H9 (cell line): Measurements from ENCODE around the gene CNGB1. TPM values are rescaled to one million over a fixed set of nuclear protein-coding genes. Genes with fewer than 3 reads are reported as not detected.

Experiments
- DNase-seq: peaks from one replicate; pipeline ENCODE4 v3.0.0-alpha.2; 2017
- H2AFZ ChIP-seq: one replicate; pipeline ENCODE4 v1.6.1; 2013; ENCODE audit warnings: mild to moderate bottlenecking, low read length, control low read depth, moderate library complexity
- H2AK5ac ChIP-seq: 2 replicates; pipeline ENCODE4 v1.6.1; 2013; ENCODE audit warnings: low read length, control low read depth, mixed read lengths; ENCODE audit not compliant: insufficient read length
- H2BK120ac ChIP-seq: one replicate; pipeline ENCODE4 v1.6.1; 2013; ENCODE audit warnings: low read depth, mild to moderate bottlenecking, low read length, control low read depth, inconsistent platforms; ENCODE audit not compliant: poor library complexity, severe bottlenecking
- H2BK12ac ChIP-seq: 2 replicates; pipeline ENCODE4 v1.6.1; 2013; ENCODE audit warnings: low read length, control low read depth, mixed read lengths, low read depth; ENCODE audit not compliant: insufficient read length
- H2BK15ac ChIP-seq: 2 replicates; pipeline ENCODE4 v1.6.1; 2013; ENCODE audit warnings: low read depth, low read length, control low read depth
- H2BK20ac ChIP-seq: one replicate; pipeline ENCODE4 v1.6.1; 2013; ENCODE audit warnings: low read depth, mild to moderate bottlenecking, low read length, control low read depth, inconsistent platforms; ENCODE audit not compliant: poor library complexity, severe bottlenecking
- H2BK5ac ChIP-seq: 2 replicates; pipeline ENCODE4 v1.6.1; 2013; ENCODE audit warnings: low read length, control low read depth, mixed read lengths; ENCODE audit not compliant: insufficient read length
- H3K14ac ChIP-seq: 2 replicates; pipeline ENCODE4 v1.6.1; 2013; ENCODE audit warnings: low read length, control low read depth; ENCODE audit not compliant: insufficient read depth
- H3K18ac ChIP-seq: 2 replicates; pipeline ENCODE4 v1.6.1; 2013; ENCODE audit warnings: low read depth, mild to moderate bottlenecking, mixed read lengths, low read length, control low read depth; ENCODE audit not compliant: insufficient read length
- H3K23ac ChIP-seq: 2 replicates; pipeline ENCODE4 v1.6.1; 2013; ENCODE audit warnings: low read length, control low read depth, mixed read lengths, low read depth; ENCODE audit not compliant: insufficient read length
- H3K23me2 ChIP-seq: 2 replicates; pipeline ENCODE4 v1.6.1; 2013; ENCODE audit warnings: low read depth, mild to moderate bottlenecking, mixed read lengths, low read length, control low read depth; ENCODE audit not compliant: insufficient read length, poor library complexity, severe bottlenecking
- H3K27ac ChIP-seq: 2 replicates; pipeline ENCODE4 v1.5.1; 2013; ENCODE audit warnings: low read length, control low read depth, mixed read lengths, low read depth; ENCODE audit not compliant: insufficient read length
- H3K27me3 ChIP-seq: 2 replicates; pipeline ENCODE4 v1.6.1; 2013; ENCODE audit warnings: low read length, control low read depth, inconsistent platforms; ENCODE audit not compliant: insufficient read depth
- H3K4ac ChIP-seq: 2 replicates; pipeline ENCODE4 v1.6.1; 2013; ENCODE audit warnings: low read depth, mild to moderate bottlenecking, control low read depth, inconsistent platforms, low read length, moderate library complexity
- H3K4me1 ChIP-seq: 2 replicates; pipeline ENCODE4 v1.6.1; 2013; ENCODE audit warnings: low read length, control low read depth, inconsistent platforms; ENCODE audit not compliant: insufficient read depth
- H3K4me2 ChIP-seq: 2 replicates; pipeline ENCODE4 v1.6.1; 2013; ENCODE audit warnings: low read length, control low read depth, mixed read lengths; ENCODE audit not compliant: insufficient read length, insufficient read depth
- H3K56ac ChIP-seq: 2 replicates; pipeline ENCODE4 v1.6.1; 2013; ENCODE audit warnings: low read depth, mild to moderate bottlenecking, mixed read lengths, low read length, control low read depth; ENCODE audit not compliant: insufficient read length
- H3K79me1 ChIP-seq: 2 replicates; pipeline ENCODE4 v1.6.1; 2013; ENCODE audit warnings: low read depth, mild to moderate bottlenecking, moderate library complexity, low read length, control low read depth, inconsistent platforms; ENCODE audit not compliant: insufficient read depth, poor library complexity, severe bottlenecking
- H3K79me2 ChIP-seq: 2 replicates; pipeline ENCODE4 v1.6.1; 2013; ENCODE audit warnings: low read length, control low read depth, inconsistent platforms; ENCODE audit not compliant: insufficient read depth
- H3K9ac ChIP-seq: 2 replicates; pipeline ENCODE4 v1.6.1; 2013; ENCODE audit warnings: low read length, control low read depth, mixed read lengths; ENCODE audit not compliant: insufficient read length; ENCODE audit errors: extremely low read depth
- H3K9me3 ChIP-seq: one replicate; pipeline ENCODE4 v1.6.1; 2013; ENCODE audit warnings: low read depth, low read length, inconsistent platforms; ENCODE audit not compliant: control insufficient read depth
- H3T11ph ChIP-seq: one replicate; pipeline ENCODE4 v1.6.1; 2013; ENCODE audit warnings: mild to moderate bottlenecking, low read length, control low read depth, inconsistent platforms
- H4K20me1 ChIP-seq: one replicate; pipeline ENCODE4 v1.6.1; 2013; ENCODE audit not compliant: control insufficient read depth, insufficient read length, insufficient read depth
- H4K5ac ChIP-seq: 2 replicates; pipeline ENCODE4 v1.6.1; 2013; ENCODE audit warnings: low read depth, mild to moderate bottlenecking, mixed read lengths, low read length, control low read depth; ENCODE audit not compliant: insufficient read length
- H4K8ac ChIP-seq: replicated peaks from 2 replicates; pipeline ENCODE4 v1.6.1; 2013; ENCODE audit warnings: low read length, control low read depth, mixed read lengths, low read depth; ENCODE audit not compliant: insufficient read length
- H4K91ac ChIP-seq: 2 replicates; pipeline ENCODE4 v1.6.1; 2013; ENCODE audit warnings: low read depth, mild to moderate bottlenecking, moderate library complexity, mixed read lengths, low read length, control low read depth; ENCODE audit not compliant: insufficient read length
- H3K27ac Mint-ChIP-seq, 3 experiments: 2 replicates in 2 of 3; 3 replicates in 1 of 3; pipeline ENCODE4 v1.8.0; 2020 to 2021; ENCODE audit warnings: mixed read lengths in 3 of 3, mild to moderate bottlenecking in 1 of 3, moderate library complexity in 1 of 3
- H3K27me3 Mint-ChIP-seq: 2 replicates; pipeline ENCODE4 v1.8.0; 2021; ENCODE audit warnings: low read depth, mild to moderate bottlenecking, moderate library complexity, mixed read lengths
- H3K36me3 Mint-ChIP-seq, 3 experiments: 2 replicates in 2 of 3; 3 replicates in 1 of 3; pipeline ENCODE4 v1.8.0; 2020 to 2021; ENCODE audit warnings: low read depth in 3 of 3, mixed read lengths in 3 of 3; ENCODE audit not compliant: insufficient read depth in 1 of 3
- H3K4me1 Mint-ChIP-seq, 2 experiments: 2 replicates each; pipeline ENCODE4 v1.8.0; 2020; ENCODE audit warnings: mixed read lengths in 2 of 2
- H3K4me3 Mint-ChIP-seq, 2 experiments: 2 replicates in 1 of 2; 3 replicates in 1 of 2; pipeline ENCODE4 v1.8.0; 2020 to 2021; ENCODE audit warnings: mild to moderate bottlenecking in 2 of 2, mixed read lengths in 2 of 2, moderate library complexity in 1 of 2
- H3K9me3 Mint-ChIP-seq, 2 experiments: 2 replicates in 1 of 2; 3 replicates in 1 of 2; pipeline ENCODE4 v1.8.0; 2020; ENCODE audit warnings: mild to moderate bottlenecking in 2 of 2, mixed read lengths in 2 of 2, moderate library complexity in 1 of 2
- CTCF ChIP-seq: fragments of 200-600 bp; sonication (generic); conservative IDR thresholded peaks from 3 replicates; pipeline ENCODE4 v1.8.0; 2021; ENCODE audit warnings: antibody characterized with exemption, mild to moderate bottlenecking
- WGBS: extraction: QIAGEN DNeasy Blood & Tissue Kit; methylation state at CpG from one replicate; pipeline ENCODE4 v1.1.7; 2013; ENCODE audit warnings: missing lambda C conversion rate, low lambda C conversion rate, mixed read lengths; ENCODE audit not compliant: insufficient read length; ENCODE audit errors: extremely low coverage; 5-methylcytosine and 5-hydroxymethylcytosine counted together
- total RNA-seq: library from RNA; stranded (reverse); gene quantifications from 2 replicates; pipeline ENCODE4 v1.2.1, GENCODE V29; 2021

Gene CNGB1
- total RNA-seq, 1 experiment from 2014 or later = not detected

DNA sequence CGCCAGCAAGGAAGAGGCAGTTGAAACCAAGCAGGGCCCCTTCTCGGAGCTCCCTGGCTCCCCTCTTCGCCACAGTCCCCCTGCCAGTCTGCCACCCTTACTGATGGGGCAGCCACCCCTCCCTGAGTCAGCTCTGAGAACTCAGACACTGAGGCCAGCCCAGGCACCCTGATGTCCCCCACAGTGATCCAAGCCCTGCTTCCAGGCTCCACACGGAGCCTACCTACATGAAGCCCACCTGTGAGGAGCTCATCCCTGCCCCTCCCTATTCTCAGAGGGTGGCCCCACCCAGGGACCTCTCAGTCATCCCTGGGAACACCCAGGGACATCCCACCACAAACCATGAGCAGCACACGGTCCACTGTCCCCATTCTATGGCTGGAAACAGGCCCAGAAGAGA, 8.9 kb downstream of the CNGB1 start:
- Histone ChIP-seq H3K4ac (no peak overlapping the region), H3K23me2 (no peaks in the 10 kb centered on the region), H2BK15ac (no peak overlapping the region), H4K8ac (no peak overlapping the region), H4K91ac (no peak overlapping the region), H3K79me1 (no peaks in the 10 kb centered on the region), H3K18ac (no peak overlapping the region), H2BK120ac (no peak overlapping the region), H2BK5ac (no peak overlapping the region), H3K27ac (no peak overlapping the region), H2BK12ac (no peak overlapping the region), H3K27me3 (no peaks in the 10 kb centered on the region; the same call in 1 of the 2 replicates), H3K4me2 (no peak overlapping the region), H3K56ac (no peak overlapping the region), H4K5ac (no peak overlapping the region), H3K4me1 (no peaks in the 10 kb centered on the region), H2AFZ (no peak overlapping the region), H3K79me2 (no peaks in the 10 kb centered on the region), H4K20me1 (no peaks in the 10 kb centered on the region), H3K9ac (no peak overlapping the region), H3K23ac (no peak overlapping the region), H2AK5ac (no peak overlapping the region), H3T11ph (no peak overlapping the region), H3K9me3 (no peaks in the 10 kb centered on the region), H2BK20ac (no peak overlapping the region), H3K14ac (no peak overlapping the region)
- Mint-ChIP-seq H3K4me1 (peaks cover 16 to 25% of the 10 kb centered on the region in 2 experiments; a peak in 3 of 4 replicates), H3K27me3 (no peaks in the 10 kb centered on the region; the same call in 1 of the 2 replicates), H3K27ac (no peak overlapping the region), H3K36me3 (no peaks in the 10 kb centered on the region), H3K9me3 (no peaks in the 10 kb centered on the region), H3K4me3 (no peak overlapping the region)
- WGBS = no CpG with 5 or more reads among the region's 5 CpGs
- no peak for TF ChIP-seq CTCF
- DNase-seq = no peak
